Measurements from ENCODE around the gene LY6G6C.

DNA sequence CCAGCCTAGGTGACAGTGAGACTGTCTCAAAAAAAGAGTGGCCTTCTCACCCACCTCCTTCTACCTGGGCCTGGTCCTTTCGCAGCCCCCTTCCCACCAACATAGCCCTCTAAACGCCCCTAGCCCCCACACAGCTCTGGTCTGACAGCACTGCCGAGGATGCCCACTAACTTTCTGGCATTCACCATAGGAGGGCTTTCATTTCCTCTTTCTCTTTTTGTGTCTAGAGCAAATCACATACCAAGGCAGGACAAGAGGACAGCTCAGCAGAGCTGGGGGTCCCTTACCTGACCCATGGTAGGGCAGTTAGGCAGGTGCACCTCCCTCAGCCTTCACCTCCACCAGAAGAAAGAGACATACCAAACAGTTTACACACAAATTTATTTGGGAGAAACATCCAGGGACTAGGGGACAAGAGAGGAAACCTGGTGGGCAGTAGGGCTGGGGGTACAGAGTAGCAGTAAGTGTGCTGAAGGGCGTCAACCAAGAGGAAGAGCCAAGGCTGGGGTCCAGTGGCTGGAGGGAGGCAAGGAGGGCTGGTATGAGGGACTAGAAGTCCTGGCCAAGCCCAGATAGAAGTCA is 45.1 kb downstream of the LY6G6C start:
- TF ChIP-seq POLR2A (IDR thresholded peaks at IDR 0.05) = no peak
- TF ChIP-seq, protein P1, sequence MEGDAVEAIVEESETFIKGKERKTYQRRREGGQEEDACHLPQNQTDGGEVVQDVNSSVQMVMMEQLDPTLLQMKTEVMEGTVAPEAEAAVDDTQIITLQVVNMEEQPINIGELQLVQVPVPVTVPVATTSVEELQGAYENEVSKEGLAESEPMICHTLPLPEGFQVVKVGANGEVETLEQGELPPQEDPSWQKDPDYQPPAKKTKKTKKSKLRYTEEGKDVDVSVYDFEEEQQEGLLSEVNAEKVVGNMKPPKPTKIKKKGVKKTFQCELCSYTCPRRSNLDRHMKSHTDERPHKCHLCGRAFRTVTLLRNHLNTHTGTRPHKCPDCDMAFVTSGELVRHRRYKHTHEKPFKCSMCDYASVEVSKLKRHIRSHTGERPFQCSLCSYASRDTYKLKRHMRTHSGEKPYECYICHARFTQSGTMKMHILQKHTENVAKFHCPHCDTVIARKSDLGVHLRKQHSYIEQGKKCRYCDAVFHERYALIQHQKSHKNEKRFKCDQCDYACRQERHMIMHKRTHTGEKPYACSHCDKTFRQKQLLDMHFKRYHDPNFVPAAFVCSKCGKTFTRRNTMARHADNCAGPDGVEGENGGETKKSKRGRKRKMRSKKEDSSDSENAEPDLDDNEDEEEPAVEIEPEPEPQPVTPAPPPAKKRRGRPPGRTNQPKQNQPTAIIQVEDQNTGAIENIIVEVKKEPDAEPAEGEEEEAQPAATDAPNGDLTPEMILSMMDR (IDR thresholded peaks at IDR 0.05) = no peak
